Measurements from ENCODE around the gene VPREB3. TPM values are rescaled to one million over a fixed set of nuclear protein-coding genes. Genes with fewer than 3 reads are reported as not detected.

VPREB3 gene
- total RNA-seq, 1 experiment from 2014 or later, result not detected

GRCh38 chr22:23787600-23787896, 33.3 kb upstream of the VPREB3 start:
- BruUV-seq (replicated peaks), result no TSS peak
- H3K36me3 Mint-ChIP-seq (ENCODE audit: insufficient read depth, unreplicated experiment), result peaks cover 36% of the 10 kb centered on the region
- no peak for DNase-seq
- H3K4me3 Mint-ChIP-seq (ENCODE audit: low read depth, unreplicated experiment), result peak overlapping the region; percentile 79
- CTCF ChIA-PET, result no interaction called here
- H3K4me1 Mint-ChIP-seq (ENCODE audit: low read depth, unreplicated experiment), result peaks cover 11% of the 10 kb centered on the region
- intact Hi-C loops (cut with micrococcal nuclease; ENCODE audit: unreplicated experiment), result loop anchor here (10.0 kb wide), 1 partner anchor 47 kb away; the partner anchor contains the start of gene DERL3
- H3K27ac Mint-ChIP-seq (ENCODE audit: unreplicated experiment), result no peak overlapping the region
- no peak for TF ChIP-seq CTCF (IDR thresholded peaks at IDR 0.05; ENCODE audit: unreplicated experiment)
- H3K9me3 Mint-ChIP-seq (ENCODE audit: low read depth, unreplicated experiment), result no peaks in the 10 kb centered on the region
- H3K27me3 Mint-ChIP-seq (ENCODE audit: unreplicated experiment), result no peaks in the 10 kb centered on the region

GRCh38 chr22:23786752-23787599, 32.8 kb upstream of the VPREB3 start, which contains the start of gene SMARCB1:
SMARCB1 (plus strand) TSS chr22:23786966; CDS start chr22:23787170, 204 bp downstream.
- DNase-seq, result peak; percentile 93
- no peak for TF ChIP-seq CTCF (IDR thresholded peaks at IDR 0.05; ENCODE audit: unreplicated experiment)
- intact Hi-C loops (cut with micrococcal nuclease; ENCODE audit: unreplicated experiment), result loop anchor here (10.0 kb wide), 1 partner anchor 48 kb away; the partner anchor contains the start of gene DERL3
- Mint-ChIP-seq H3K4me3 (ENCODE audit: low read depth, unreplicated experiment) (peak within 1 kb of the TSS; percentile 79), H3K36me3 (ENCODE audit: insufficient read depth, unreplicated experiment) (peaks cover 30% of the 10 kb centered on the region), H3K27me3 (ENCODE audit: unreplicated experiment) (no peaks in the 10 kb centered on the region), H3K4me1 (ENCODE audit: low read depth, unreplicated experiment) (peaks cover 11% of the 10 kb centered on the region), H3K27ac (ENCODE audit: unreplicated experiment) (peak within 1 kb of the TSS; percentile 73), H3K9me3 (ENCODE audit: low read depth, unreplicated experiment) (no peaks in the 10 kb centered on the region)
- BruUV-seq (replicated peaks), result no TSS peak
- CTCF ChIA-PET, result interaction anchor here (0.6 kb wide), 1 partner anchor 16 kb away, joined by 3 read pairs; no protein-coding TSS in a partner anchor

- peak overlapping the region; percentile 79 for H3K4me3 Mint-ChIP-seq (ENCODE audit: low read depth, unreplicated experiment)
- no peaks in the 10 kb centered on the region for H3K27me3 Mint-ChIP-seq (ENCODE audit: unreplicated experiment)
- no peak for TF ChIP-seq CTCF (IDR thresholded peaks at IDR 0.05; ENCODE audit: unreplicated experiment)
- H3K36me3 Mint-ChIP-seq (ENCODE audit: insufficient read depth, unreplicated experiment), result peaks cover 28% of the 10 kb centered on the region
- no peak for DNase-seq
- CTCF ChIA-PET, result interaction anchor here (0.6 kb wide), 1 partner anchor 15 kb away, joined by 3 read pairs; no protein-coding TSS in a partner anchor
- no peaks in the 10 kb centered on the region for H3K9me3 Mint-ChIP-seq (ENCODE audit: low read depth, unreplicated experiment)
- H3K27ac Mint-ChIP-seq (ENCODE audit: unreplicated experiment), result peak overlapping the region; percentile 73
- TSS peak; percentile 93 for BruUV-seq (replicated peaks)
- intact Hi-C loops (cut with micrococcal nuclease; ENCODE audit: unreplicated experiment), result loop anchor here (10.0 kb wide), 1 partner anchor 49 kb away; the partner anchor contains the start of gene DERL3
- peaks cover 18% of the 10 kb centered on the region for H3K4me1 Mint-ChIP-seq (ENCODE audit: low read depth, unreplicated experiment)
Measured at GRCh38 chr22:23786261-23786710, 32.1 kb upstream of the VPREB3 start.

GRCh38 chr22:23784215-23784732, 30.0 kb upstream of the VPREB3 start:
- Mint-ChIP-seq H3K4me3 (ENCODE audit: low read depth, unreplicated experiment) (peak overlapping the region; percentile 34), H3K27me3 (ENCODE audit: unreplicated experiment) (no peaks in the 10 kb centered on the region), H3K9me3 (ENCODE audit: low read depth, unreplicated experiment) (no peaks in the 10 kb centered on the region), H3K27ac (ENCODE audit: unreplicated experiment) (peak overlapping the region; percentile 23), H3K36me3 (ENCODE audit: insufficient read depth, unreplicated experiment) (peaks cover 27% of the 10 kb centered on the region), H3K4me1 (ENCODE audit: low read depth, unreplicated experiment) (peaks cover 28% of the 10 kb centered on the region)
- no peak for TF ChIP-seq CTCF (IDR thresholded peaks at IDR 0.05; ENCODE audit: unreplicated experiment)
- no TSS peak for BruUV-seq (replicated peaks)
- peak; percentile 51 for DNase-seq
- CTCF ChIA-PET, result no interaction called here
- intact Hi-C loops (cut with micrococcal nuclease; ENCODE audit: unreplicated experiment), result loop anchor here (10.0 kb wide), 1 partner anchor 51 kb away; the partner anchor contains the start of gene DERL3

Measured in Calu3 (cell line).